RWPE1 (cell line): ENCODE measurements around the gene GALNT2.

Source experiments
- CTCF ChIA-PET: fragments of 350-600 bp; sonication (Branson Sonifier 250); formaldehyde crosslinking; extraction: SDS; loops from one replicate; lab custom pipeline; 2021; lab: Yijun Ruan, JAX
- POLR2A ChIA-PET: fragments of 400-600 bp; formaldehyde crosslinking; extraction: SDS; loops from one replicate; lab custom pipeline; 2020; ENCODE audit warnings: antibody characterized with exemption; ENCODE audit not compliant: low non-redundant PET; lab: Yijun Ruan, JAX
- DNase-seq: peaks from one replicate; pipeline ENCODE4 v3.0.0; 2012; ENCODE audit warnings: low spot score
- H3K27ac ChIP-seq: fragments of 450-650 bp; 2 replicates; pipeline ENCODE4 v1.5.1; 2017
- CTCF ChIP-seq: fragments of 450-650 bp; conservative IDR thresholded peaks from 2 replicates; pipeline ENCODE4 v1.5.1; 2017; ENCODE audit warnings: low read depth, mild to moderate bottlenecking

GALNT2 gene

GRCh38 chr1:230299191-230300006, 232.4 kb downstream of the GALNT2 start:
- no peak overlapping the region for H3K27ac ChIP-seq
- CTCF ChIA-PET = no interaction called here
- TF ChIP-seq CTCF = no peak
- no peak for DNase-seq
- POLR2A ChIA-PET = no interaction called here

GRCh38 chr1:230300322-230301301, 233.6 kb downstream of the GALNT2 start:
- H3K27ac ChIP-seq = no peak overlapping the region
- ChIA-PET CTCF (interaction anchor here (0.6 kb wide), 1 partner anchor 531 kb away, joined by 5 read pairs; no protein-coding TSS in a partner anchor), POLR2A (no interaction called here)
- no peak for TF ChIP-seq CTCF
- no peak for DNase-seq

DNA sequence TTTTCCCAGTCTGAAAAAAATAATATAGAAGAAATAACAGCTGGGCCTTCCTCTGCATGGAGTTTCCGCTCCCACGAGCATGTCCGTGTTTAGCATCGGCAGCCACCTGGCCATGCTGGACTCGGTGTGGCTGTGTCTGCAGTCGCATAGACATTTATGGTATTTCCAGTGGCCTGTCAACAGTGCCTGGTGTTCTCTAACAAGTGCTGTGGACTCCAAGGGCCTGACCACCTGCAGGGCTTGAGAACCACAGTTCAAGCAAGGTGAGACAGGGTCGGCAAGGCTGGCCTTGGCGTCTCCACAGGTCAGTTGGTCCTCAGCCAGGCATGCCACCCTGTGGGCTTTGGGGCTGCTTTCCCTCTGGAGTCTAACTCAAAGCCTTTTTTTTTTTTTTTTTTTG, 234.3 kb downstream of the GALNT2 start:
- no peak for DNase-seq
- ChIA-PET CTCF (interaction anchor here (0.6 kb wide), 1 partner anchor 532 kb away, joined by 5 read pairs; no protein-coding TSS in a partner anchor), POLR2A (no interaction called here)
- TF ChIP-seq CTCF = no peak
- H3K27ac ChIP-seq = no peak overlapping the region

DNA sequence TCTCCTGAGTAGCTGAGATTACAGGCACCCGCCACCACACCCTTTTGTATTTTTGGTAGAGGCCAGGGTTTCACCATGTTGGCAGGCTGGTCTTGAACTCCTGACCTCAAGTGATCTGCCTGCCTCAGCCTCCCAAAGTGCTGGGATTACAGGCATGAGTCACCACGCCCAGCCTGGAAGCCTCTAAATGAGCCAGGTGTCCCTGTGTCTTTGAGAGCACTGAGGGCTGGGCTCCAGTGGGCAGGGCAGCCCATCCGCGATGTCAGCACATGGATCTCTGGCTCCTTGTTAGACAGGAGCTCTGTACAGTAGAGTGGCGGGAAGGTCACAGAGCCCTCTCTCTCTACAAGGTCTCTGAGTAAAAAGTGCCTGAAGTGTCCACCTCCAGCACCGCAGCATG, 234.8 kb downstream of the GALNT2 start:
- no peak overlapping the region for H3K27ac ChIP-seq
- CTCF ChIA-PET = no interaction called here
- no peak for DNase-seq
- POLR2A ChIA-PET = no interaction called here
- no peak for TF ChIP-seq CTCF

DNA sequence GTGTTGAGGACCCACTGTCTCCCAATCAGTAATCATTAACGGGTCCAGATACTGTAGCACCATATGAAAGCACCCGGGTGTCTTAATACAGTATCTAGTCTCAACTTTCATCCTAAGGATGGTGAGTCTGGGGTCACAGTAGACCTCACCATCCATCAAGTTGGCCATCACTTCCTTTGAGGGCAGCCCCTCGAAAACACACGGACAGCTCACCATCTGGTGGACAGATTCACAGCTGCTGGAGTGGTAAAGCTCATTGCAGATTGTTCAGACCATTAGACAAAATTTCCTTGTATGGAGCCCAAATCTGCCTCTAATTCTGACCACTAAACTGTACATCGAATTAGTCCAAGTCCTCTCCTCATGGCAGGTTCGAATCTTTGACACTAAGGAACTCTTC, 236.0 kb downstream of the GALNT2 start:
- TF ChIP-seq CTCF = no peak
- no peak overlapping the region for H3K27ac ChIP-seq
- DNase-seq = no peak
- CTCF ChIA-PET = interaction anchor here (0.5 kb wide), 1 partner anchor 54 kb away, joined by 3 read pairs; no protein-coding TSS in a partner anchor
- POLR2A ChIA-PET = no interaction called here

DNA sequence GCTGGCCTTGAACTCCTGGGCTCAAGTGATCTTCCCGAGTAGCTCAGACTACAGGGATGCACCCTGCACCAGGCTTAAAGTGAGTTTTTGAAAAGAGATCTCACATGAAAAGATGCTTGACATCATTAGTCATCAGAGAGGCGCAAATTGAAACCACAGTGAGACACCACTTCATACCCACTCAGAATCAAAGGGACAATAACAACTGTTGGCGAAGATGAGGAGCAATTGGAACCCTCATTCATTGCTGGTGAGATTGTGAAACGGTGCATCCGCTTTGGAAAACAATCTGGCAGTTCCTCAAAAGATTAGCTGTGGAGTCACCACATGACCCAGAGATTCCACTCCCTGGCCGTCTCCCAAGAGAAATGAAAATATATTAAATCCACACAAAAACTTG, 236.8 kb downstream of the GALNT2 start:
- H3K27ac ChIP-seq = no peak overlapping the region
- POLR2A ChIA-PET = no interaction called here
- TF ChIP-seq CTCF = no peak
- CTCF ChIA-PET = interaction anchor here (0.9 kb wide), 1 partner anchor 685 kb away, joined by 3 read pairs; no protein-coding TSS in a partner anchor
- DNase-seq = no peak
